ENCODE measurements around the gene HPDL. TPM values are rescaled to one million over a fixed set of nuclear protein-coding genes. Genes with fewer than 3 reads are reported as not detected.

HPDL gene
- total and polyA plus RNA-seq, 10 of the 15 experiments (the other 5 are each of a cell fraction or from before 2014, with no cell fraction given): 1.3 to 75.5 (median 31.8) TPM

DNA sequence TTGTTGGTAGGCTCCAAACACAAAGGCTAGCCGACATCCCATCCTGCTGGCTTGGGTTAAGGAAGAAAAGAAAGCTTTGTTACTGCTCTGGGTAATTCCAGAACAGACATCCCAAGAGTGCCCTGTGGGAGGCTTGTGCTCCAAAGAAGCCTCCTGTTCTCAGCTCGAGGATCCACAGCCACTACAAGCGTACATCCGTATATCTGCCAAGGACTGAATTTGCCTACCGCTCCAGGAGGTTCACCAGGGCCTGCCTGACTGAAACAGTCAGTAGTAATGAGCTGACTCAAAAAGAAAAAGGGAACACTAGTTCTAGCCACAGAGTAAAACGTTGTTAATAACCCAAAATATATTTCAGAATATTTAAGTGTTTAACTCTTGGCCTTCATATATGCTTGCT lies 38.4 kb downstream of the HPDL start (continued):
- TF ChIP-seq CTCF (IDR thresholded peaks at IDR 0.05 in 2 of 3, conservative IDR thresholded peaks at IDR 0.05 in 1 of 3; ENCODE audit: control insufficient read depth in 2 of 3, extremely low read depth in 1 of 3, insufficient read depth in 1 of 3, low read depth in 3 of 3, low read length in 3 of 3) (no peak), EED (IDR thresholded peaks at IDR 0.05; ENCODE audit: low read depth) (peak; percentile 62; the same call in 1 of the 2 replicates), EP300 (IDR thresholded peaks at IDR 0.05; ENCODE audit: borderline replicate concordance in 1 of 2, control insufficient read depth in 1 of 2, low read depth in 2 of 2, low read length in 2 of 2) (0 out of 4 replicates have a peak, but pooled peaks of 1 of the 2 experiments have one; percentile 44), IRF4 (IDR thresholded peaks at IDR 0.05; ENCODE audit: low read depth, low read length) (peak; percentile 81), SRF (IDR thresholded peaks at IDR 0.05; ENCODE audit: low read depth in 2 of 2, low read length in 2 of 2) (no peak), SIX5 (IDR thresholded peaks at IDR 0.05; ENCODE audit: low read depth, low read length, severe bottlenecking) (no peak), RFX5 (IDR thresholded peaks at IDR 0.05; ENCODE audit: low read depth, low read length) (no peak), ATF2 (IDR thresholded peaks at IDR 0.05; ENCODE audit: low read length) (no peak), TBL1XR1 (IDR thresholded peaks at IDR 0.05; ENCODE audit: low read depth, low read length) (no peak), JUNB (IDR thresholded peaks at IDR 0.05) (peak; percentile 83), KAT2A (conservative IDR thresholded peaks at IDR 0.05; ENCODE audit: control insufficient read depth, low read depth, low read length) (no peak), NBN (IDR thresholded peaks at IDR 0.05) (no peak), MYC (IDR thresholded peaks at IDR 0.05; ENCODE audit: insufficient read depth, insufficient read length, insufficient replicate concordance, low read length, severe bottlenecking) (no peak), NFIC (IDR thresholded peaks at IDR 0.05; ENCODE audit: low read depth, low read length) (peak; percentile 31; the same call in 1 of the 2 replicates), NFYB (IDR thresholded peaks at IDR 0.05; ENCODE audit: insufficient read depth, low read depth, low read length) (no peak), DPF2 (IDR thresholded peaks at IDR 0.05) (0 out of 2 replicates have a peak, but pooled peaks have one; percentile 35), ZNF24 (IDR thresholded peaks at IDR 0.05) (no peak), BMI1 (IDR thresholded peaks at IDR 0.05; ENCODE audit: borderline replicate concordance) (no peak), ZNF622 (IDR thresholded peaks at IDR 0.05) (no peak), STAT3 (IDR thresholded peaks at IDR 0.05; ENCODE audit: low read depth, low read length) (no peak), SP1 (IDR thresholded peaks at IDR 0.05; ENCODE audit: low read depth, low read length) (no peak), ZNF207 (IDR thresholded peaks at IDR 0.05; ENCODE audit: borderline replicate concordance) (no peak), SKIL (IDR thresholded peaks at IDR 0.05; ENCODE audit: low read depth, poor library complexity, severe bottlenecking) (no peak), MEF2A (IDR thresholded peaks at IDR 0.05; ENCODE audit: insufficient read depth, low read depth, low read length) (0 out of 2 replicates have a peak, but pooled peaks have one; percentile 16), ETV6 (conservative IDR thresholded peaks at IDR 0.05 in 1 of 2, IDR thresholded peaks at IDR 0.05 in 1 of 2; ENCODE audit: borderline replicate concordance in 1 of 2, low read depth in 1 of 2) (no peak)
- TF ChIP-seq, protein P1, sequence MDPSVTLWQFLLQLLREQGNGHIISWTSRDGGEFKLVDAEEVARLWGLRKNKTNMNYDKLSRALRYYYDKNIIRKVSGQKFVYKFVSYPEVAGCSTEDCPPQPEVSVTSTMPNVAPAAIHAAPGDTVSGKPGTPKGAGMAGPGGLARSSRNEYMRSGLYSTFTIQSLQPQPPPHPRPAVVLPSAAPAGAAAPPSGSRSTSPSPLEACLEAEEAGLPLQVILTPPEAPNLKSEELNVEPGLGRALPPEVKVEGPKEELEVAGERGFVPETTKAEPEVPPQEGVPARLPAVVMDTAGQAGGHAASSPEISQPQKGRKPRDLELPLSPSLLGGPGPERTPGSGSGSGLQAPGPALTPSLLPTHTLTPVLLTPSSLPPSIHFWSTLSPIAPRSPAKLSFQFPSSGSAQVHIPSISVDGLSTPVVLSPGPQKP (IDR thresholded peaks at IDR 0.05; ENCODE audit: low read depth, low read length): no peak
